Parathyroid adenoma (tissue), 2 donors: ENCODE measurements around the gene TENM4.

Experiments
- H2AFZ ChIP-seq: fragments of 300-600 bp; sonication (generic); one replicate; pipeline ENCODE4 v1.7.0; 2017; ENCODE audit warnings: antibody characterized with exemption, mild to moderate bottlenecking
- H3K27ac ChIP-seq: fragments of 300-600 bp; sonication (generic); one replicate; pipeline ENCODE4 v1.7.0; 2017
- H3K27me3 ChIP-seq: fragments of 300-600 bp; sonication (generic); one replicate; pipeline ENCODE4 v1.7.0; 2017; ENCODE audit warnings: low read length; ENCODE audit not compliant: control insufficient read depth, insufficient read depth
- H3K36me3 ChIP-seq: fragments of 300-600 bp; sonication (generic); one replicate; pipeline ENCODE4 v1.7.0; 2017; ENCODE audit warnings: low read length; ENCODE audit not compliant: control insufficient read depth, insufficient read depth
- H3K4me1 ChIP-seq: fragments of 300-600 bp; sonication (generic); one replicate; pipeline ENCODE4 v1.7.0; 2017; ENCODE audit warnings: control low read depth
- H3K4me2 ChIP-seq: fragments of 300-600 bp; sonication (generic); one replicate; pipeline ENCODE4 v1.7.0; 2017; ENCODE audit warnings: low read length
- H3K4me3 ChIP-seq: fragments of 300-600 bp; sonication (generic); one replicate; pipeline ENCODE4 v1.7.0; 2017; ENCODE audit warnings: low read depth, low read length
- H3K79me2 ChIP-seq: fragments of 300-600 bp; sonication (generic); one replicate; pipeline ENCODE4 v1.7.0; 2017; ENCODE audit warnings: control low read depth
- H3K9ac ChIP-seq: fragments of 300-600 bp; sonication (generic); one replicate; pipeline ENCODE4 v1.7.0; 2017; ENCODE audit warnings: mild to moderate bottlenecking
- H3K9me3 ChIP-seq: fragments of 300-600 bp; sonication (generic); one replicate; pipeline ENCODE4 v1.7.0; 2017; ENCODE audit warnings: low read length; ENCODE audit not compliant: control insufficient read depth
- TF ChIP-seq, protein P1 (sequence below): fragments of 300-600 bp; sonication (generic); IDR thresholded peaks from one replicate; pipeline ENCODE4 v1.7.0; 2017; ENCODE audit warnings: antibody characterized with exemption, mild to moderate bottlenecking
- donor health status: primary hyperparathyroidism.

TENM4 gene

DNA sequence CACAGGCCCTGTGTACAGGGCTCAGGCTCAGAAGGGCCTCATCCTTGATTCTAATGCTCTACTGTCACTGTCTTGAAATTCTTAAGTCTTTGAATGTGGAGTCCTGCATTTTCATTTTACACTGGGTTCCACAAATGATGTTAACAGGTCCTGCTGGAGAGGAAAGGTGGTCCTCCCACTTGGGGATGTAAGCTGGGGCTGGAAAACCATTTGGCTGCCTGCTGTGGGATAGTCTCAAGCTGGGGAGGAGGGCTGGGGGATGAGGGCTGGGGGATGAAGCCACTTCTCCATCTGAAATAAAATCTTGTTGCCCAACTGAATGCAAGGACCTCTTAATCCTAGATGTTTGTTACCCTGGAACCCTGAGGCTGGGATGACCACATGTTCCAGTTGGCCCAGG is 423.0 kb downstream of the TENM4 start:
- no peaks in the 10 kb centered on the region for H3K4me1 ChIP-seq
- H3K4me3 ChIP-seq, result no peak overlapping the region

DNA sequence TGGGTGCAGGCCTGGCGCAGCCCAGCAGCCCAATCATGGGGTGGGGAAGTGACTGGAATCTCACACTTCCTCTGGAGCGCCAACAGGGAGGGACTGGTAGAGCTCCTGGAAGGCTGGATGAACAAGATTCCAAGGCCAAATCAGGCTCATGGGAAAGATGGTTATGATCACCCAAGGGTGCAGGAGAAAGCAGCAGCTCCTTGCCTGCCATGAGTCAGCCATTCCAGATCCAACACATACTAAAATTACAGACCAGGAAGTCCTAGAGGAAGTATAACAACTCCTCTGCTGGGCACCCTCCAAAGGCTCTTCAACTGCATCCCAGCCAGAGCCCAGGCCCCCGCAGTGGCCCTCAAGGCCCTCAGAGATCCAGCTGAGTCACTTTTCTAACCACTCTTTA is 427.3 kb downstream of the TENM4 start:
- no peaks in the 10 kb centered on the region for H3K36me3 ChIP-seq
- H3K4me1 ChIP-seq, result no peaks in the 10 kb centered on the region
- TF ChIP-seq, protein P1, sequence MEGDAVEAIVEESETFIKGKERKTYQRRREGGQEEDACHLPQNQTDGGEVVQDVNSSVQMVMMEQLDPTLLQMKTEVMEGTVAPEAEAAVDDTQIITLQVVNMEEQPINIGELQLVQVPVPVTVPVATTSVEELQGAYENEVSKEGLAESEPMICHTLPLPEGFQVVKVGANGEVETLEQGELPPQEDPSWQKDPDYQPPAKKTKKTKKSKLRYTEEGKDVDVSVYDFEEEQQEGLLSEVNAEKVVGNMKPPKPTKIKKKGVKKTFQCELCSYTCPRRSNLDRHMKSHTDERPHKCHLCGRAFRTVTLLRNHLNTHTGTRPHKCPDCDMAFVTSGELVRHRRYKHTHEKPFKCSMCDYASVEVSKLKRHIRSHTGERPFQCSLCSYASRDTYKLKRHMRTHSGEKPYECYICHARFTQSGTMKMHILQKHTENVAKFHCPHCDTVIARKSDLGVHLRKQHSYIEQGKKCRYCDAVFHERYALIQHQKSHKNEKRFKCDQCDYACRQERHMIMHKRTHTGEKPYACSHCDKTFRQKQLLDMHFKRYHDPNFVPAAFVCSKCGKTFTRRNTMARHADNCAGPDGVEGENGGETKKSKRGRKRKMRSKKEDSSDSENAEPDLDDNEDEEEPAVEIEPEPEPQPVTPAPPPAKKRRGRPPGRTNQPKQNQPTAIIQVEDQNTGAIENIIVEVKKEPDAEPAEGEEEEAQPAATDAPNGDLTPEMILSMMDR, result no peak
- H3K9me3 ChIP-seq, result no peaks in the 10 kb centered on the region
- no peaks in the 10 kb centered on the region for H3K79me2 ChIP-seq
- H2AFZ ChIP-seq, result no peak overlapping the region
- no peak overlapping the region for H3K4me2 ChIP-seq
- H3K4me3 ChIP-seq, result no peak overlapping the region
- H3K27me3 ChIP-seq, result no peaks in the 10 kb centered on the region
- no peak overlapping the region for H3K27ac ChIP-seq
- no peak overlapping the region for H3K9ac ChIP-seq

More for the DNA sequence above, 423.0 kb downstream of the TENM4 start:
- Histone ChIP-seq H3K4me2 (no peak overlapping the region), H3K9ac (no peak overlapping the region), H3K9me3 (no peaks in the 10 kb centered on the region), H3K36me3 (no peaks in the 10 kb centered on the region), H2AFZ (no peak overlapping the region), H3K79me2 (no peaks in the 10 kb centered on the region), H3K27me3 (no peaks in the 10 kb centered on the region), H3K27ac (no peak overlapping the region)
- TF ChIP-seq, protein P1, result no peak

DNA sequence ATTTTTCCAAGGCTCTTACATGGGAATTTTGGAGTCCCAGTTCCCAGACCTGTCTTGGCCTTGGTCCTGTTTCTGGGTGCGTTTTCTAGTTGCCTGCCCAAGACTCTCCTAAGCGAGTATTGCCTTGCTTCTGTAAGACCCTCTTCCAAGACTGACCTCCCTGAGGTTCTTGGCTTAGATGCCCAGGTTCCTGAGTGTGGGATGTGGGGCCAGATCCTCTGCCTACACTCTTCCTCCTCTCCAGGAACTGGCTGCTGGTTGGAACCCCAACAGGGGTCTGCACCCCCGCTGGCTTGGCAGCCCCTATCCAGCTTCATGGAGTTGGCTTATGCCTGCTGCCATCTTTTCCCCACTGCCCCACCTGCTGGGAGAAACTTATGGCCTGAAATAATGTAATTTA is 429.5 kb downstream of the TENM4 start:
- H3K36me3 ChIP-seq, result no peaks in the 10 kb centered on the region
- no peak overlapping the region for H3K27ac ChIP-seq
- H2AFZ ChIP-seq, result no peak overlapping the region
- H3K9me3 ChIP-seq, result no peaks in the 10 kb centered on the region
- no peaks in the 10 kb centered on the region for H3K79me2 ChIP-seq
- no peak overlapping the region for H3K4me3 ChIP-seq
- TF ChIP-seq, protein P1, result no peak
- no peaks in the 10 kb centered on the region for H3K4me1 ChIP-seq
- no peak overlapping the region for H3K9ac ChIP-seq
- H3K4me2 ChIP-seq, result no peak overlapping the region
- no peaks in the 10 kb centered on the region for H3K27me3 ChIP-seq

DNA sequence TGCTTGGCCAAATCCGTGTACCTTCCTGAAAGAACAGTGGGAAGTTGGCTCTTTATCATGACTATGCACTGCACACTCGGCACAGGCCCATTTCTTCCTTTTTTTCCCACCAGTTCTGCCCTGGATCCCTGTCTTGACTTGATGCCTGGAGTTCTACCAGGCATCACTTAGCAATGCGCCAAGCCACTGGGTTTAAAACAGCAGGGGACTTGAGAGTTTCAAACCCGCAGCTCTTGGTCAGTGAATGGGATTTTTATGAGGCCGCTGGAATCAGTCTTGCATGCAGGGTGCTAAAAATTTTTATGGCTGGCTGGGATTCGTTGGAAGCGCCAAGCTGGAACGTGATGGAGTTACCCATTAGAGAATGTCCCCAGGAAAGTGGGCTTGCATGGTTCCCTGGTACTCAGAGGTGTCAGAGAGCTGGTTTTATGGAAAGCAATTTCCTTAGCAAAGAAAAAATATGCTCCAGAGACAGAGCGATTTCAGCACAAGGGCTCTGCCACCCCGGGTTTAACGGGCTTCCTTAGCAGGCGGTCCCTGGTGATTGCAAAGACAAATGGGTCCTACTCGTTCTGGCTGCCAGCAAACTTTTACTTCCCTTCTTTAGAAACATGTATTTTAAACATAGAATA is 432.9 kb downstream of the TENM4 start:
- Histone ChIP-seq H2AFZ (no peak overlapping the region), H3K4me2 (no peak overlapping the region), H3K36me3 (no peaks in the 10 kb centered on the region), H3K9ac (no peak overlapping the region), H3K4me3 (no peak overlapping the region), H3K27me3 (no peaks in the 10 kb centered on the region), H3K79me2 (no peaks in the 10 kb centered on the region), H3K9me3 (no peaks in the 10 kb centered on the region), H3K4me1 (no peaks in the 10 kb centered on the region), H3K27ac (no peak overlapping the region)
- TF ChIP-seq, protein P1, result no peak

DNA sequence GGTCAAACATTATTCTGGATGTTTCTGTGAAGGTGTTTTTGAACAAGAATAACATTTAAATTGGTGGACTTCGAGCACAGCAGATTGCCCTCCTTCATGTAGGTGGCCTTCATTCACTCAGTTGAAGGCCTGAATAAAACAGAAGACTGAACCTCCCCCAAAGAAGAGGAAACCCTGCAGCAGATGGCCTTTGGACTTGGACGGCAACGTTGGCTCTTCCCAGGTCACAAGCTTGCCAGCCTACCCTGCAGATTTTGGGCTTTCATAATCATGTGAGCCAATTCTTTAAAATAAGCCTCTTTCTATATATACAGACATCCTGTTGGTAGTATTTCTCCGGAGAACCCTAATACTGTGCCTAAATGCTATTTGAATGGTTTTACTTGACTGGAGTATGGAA is 434.0 kb downstream of the TENM4 start:
- Histone ChIP-seq H2AFZ (no peak overlapping the region), H3K4me1 (no peaks in the 10 kb centered on the region), H3K36me3 (no peaks in the 10 kb centered on the region), H3K4me2 (no peak overlapping the region), H3K9me3 (no peaks in the 10 kb centered on the region), H3K27me3 (no peaks in the 10 kb centered on the region), H3K9ac (no peak overlapping the region), H3K79me2 (no peaks in the 10 kb centered on the region), H3K27ac (no peak overlapping the region), H3K4me3 (no peak overlapping the region)
- TF ChIP-seq, protein P1, result no peak
